Stimulated activated CD4-positive, alpha-beta T cell treated with anti-CD3 and anti-CD28 coated beads, Interleukin-1b, Interleukin-23, amount 100 ng/mL, for 24 hours (primary cell): ENCODE data around the gene LDHAL6B.

ENCODE experiments used
- DNase-seq, 4 experiments: peaks; one replicate each; pipeline ENCODE4 v3.0.0-alpha.2; 2020; ENCODE audit warnings: low read depth in 4 of 4, low spot score in 1 of 4

The LDHAL6B gene

DNA sequence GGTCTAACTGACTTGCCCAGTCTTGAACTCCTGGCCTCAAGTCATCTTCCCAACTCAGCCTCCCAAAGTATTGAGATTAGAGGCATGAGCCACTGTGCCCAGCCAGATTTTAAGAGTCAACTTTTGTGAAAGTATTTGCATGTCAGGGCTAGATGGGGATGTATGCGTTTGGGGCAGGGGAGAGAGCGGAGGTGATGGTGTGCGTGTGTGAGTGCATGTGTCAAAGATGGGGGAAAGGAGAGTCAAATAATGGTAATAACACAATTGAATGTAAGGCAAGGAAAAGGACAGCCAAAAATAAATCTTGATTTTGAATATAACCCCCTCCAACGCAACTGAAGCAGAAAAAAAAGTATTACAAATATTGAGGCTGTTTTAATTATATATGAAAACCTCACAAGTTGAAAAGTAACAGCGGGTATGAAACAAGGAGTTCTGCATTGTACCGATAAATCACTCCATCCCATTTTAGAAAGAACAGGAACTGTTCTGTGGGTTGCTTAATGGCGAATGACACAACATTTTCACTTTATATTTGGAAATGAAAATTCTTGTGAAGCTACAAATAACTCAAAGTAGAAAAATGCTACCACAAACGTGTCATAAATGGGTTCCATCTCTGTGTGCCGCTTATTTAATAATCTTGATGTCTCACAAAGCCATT is 29.9 kb upstream of the LDHAL6B start:
- no peak for DNase-seq

DNA sequence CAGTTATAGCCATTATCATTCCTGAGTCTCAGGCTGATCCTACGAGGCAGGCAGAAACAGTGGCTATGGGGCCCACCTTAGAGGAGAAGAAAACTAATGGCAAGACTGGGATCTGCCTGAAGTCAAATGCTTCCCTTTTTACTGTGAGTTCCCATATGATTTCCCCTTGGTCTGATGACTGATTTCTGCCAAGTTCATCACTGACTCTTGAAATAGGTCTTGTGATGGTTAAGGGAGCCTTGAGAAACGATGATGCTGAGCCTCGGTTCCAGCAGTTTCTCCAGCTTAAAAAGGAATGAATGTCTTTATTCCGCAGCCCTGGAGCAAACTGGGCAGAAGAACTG is 29.4 kb upstream of the LDHAL6B start:
- no peak for DNase-seq

DNA sequence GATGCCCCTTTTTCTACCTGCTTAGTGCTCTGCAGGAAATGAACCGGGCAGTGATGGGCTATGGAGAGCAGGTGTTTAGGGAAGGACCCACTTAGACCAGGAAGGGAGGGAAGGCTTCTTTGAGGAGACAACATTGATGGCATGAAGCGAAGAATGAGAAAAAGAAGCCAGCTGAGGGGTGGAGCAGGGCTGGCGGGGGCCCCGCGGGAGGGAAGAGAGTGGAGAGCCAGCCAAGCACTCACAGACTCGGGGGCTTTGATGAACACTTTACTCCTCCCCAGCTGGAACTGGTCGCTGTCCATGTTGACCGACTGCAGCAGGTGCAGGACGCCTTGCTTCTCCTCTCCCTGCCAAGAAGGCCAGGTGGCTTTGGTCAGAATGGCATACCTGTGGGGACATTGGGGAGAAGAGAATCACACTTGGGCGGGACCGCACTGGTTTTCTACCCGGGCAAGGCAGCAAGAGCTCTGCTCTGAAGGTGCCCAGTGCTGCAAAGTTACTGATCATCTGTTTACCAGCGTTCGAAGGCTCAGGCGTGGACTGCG is 28.4 kb upstream of the LDHAL6B start:
- DNase-seq = no peak

DNA sequence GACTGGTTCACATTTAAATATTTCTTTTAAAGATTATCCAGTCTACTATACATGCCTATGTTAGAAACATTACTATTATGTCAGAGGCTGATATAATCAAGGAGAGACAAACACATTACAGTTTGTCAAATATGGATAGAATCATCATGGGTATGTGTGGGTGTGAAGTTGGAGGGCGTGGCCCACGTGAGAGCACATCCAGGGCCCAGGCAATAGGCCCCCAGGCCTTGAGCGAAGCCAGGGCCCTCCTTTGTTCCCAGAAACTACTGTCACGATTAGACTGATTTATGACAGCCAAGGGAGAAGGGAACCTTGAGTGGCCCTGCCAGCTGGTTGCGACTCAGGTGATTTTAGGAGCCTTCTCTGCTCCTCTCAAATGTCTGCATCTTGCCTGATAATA is 26.9 kb upstream of the LDHAL6B start:
- no peak for DNase-seq

DNA sequence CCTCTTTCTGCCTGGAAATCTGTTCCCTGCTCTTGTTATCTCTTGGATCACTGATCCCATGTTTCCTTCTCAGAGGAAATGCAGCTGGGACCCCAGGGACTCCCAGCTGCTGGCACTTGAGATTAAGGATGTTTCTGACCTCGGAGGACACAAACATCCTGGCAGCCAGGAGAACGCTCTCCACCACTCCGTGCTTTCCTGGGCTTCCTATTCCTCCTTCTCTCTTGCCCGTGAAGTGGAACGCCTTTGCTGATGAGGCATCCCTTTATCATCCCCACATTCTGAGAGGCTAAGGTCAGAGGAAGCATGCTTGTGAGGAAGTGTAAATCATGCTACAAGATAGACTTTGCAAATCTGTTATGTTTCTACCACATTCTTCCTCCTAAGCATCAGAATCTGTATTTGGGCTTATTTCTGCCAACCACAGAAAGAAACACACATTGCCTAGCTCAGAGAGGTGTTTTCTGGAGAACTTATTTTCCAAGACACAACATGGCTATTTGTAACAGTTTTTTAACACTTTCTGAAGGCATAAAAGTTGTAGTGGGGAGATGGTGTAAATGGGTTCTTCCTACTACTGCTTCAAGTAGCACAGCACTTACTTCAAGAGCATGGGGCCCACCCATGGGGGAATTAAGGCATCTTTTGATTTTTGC is 25.6 kb upstream of the LDHAL6B start:
- no peak for DNase-seq

DNA sequence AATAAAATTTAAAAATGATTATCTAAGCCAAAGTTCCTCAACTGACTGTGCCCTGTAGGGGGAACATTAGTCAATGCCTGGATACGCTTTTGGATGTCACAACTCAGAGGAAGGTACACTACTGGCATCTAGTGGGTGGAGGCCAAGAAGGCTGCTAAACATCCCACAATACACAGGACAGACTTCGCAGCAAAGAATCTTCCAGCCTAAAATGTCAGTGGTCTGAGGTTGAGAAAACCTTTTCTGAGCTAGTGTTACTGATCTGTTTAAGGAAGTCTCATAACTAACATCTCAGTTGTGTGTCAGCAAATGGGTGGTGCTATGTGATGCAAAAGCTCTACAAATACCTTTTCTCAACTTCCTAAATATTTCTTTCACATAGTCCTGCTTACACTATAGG is 20.9 kb upstream of the LDHAL6B start:
- DNase-seq = no peak

DNA sequence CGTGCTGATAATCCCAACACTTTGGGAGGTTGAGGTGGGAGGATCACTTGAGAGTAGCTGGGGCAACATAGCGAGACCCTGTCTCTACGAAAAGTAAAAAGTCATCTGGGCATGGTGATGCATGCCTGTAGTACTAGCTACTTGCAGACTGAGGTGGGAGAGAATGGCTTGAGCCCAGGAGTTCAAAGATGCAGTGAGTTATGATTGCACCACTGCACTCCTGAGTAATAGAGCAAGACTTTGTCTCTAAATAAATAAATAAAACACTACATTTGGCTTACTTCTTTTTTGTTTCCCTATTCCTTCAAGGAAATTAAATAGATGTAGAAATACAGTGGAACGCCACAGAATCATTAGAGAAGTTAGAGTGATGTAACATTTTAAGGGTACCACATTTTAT is 20.1 kb upstream of the LDHAL6B start:
- DNase-seq = no peak

DNA sequence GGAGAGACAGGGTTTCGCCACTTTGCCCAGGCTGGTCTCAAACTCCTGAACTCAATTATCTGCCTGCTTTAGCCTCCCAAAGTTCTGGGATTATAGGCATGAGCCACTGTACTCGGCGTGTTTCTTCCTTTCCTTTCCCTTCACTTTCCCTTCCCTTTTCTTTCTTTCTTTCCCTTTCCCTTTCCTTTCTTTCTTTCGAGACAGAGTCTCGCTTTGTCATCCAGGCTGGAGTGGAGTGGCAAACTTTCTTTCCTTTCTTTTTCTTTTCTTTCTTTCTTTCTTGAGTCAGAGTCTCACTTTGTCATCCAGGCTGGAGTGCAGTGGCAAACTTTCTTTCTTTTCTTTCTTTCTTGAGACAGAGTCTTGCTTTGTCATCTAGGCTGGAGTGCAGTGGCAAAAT is 17.4 kb upstream of the LDHAL6B start:
- no peak for DNase-seq

DNA sequence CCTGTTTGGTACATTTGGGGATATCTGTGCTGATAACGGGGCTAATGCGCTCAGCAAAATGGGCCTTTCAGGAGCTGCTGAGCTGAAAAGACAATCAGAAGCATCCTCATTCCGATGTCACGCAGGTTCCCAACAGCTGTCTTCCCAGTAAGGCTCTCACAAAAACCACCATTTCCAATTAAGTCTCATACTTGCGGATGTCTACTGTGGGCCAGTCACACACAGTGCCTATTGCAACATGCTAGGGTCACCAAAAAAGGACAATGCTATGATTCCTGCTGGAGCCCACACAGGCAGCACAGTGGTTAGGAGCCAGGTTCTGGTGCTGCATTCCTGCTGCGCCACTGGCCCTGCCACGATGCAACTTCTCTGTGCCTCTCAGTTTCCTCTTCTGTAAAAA is 16.4 kb upstream of the LDHAL6B start:
- DNase-seq = no peak

DNA sequence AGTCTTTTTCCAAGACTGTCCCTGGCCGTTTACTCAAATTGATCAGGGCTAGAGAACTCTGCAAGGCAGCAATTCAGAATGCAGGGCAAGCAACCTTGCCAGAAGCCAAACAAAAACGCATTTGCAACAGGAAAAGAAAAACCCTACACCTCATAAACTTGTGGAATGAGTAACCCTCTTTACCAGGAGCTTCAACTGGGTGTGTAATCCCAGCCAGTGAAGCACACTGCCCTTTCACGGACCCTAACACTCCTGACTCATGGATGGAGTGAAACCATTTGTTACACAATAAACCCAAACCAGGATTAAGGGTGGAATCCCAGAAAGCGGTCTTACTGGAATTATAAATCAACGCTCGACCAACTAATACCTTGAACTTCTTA is 14.8 kb upstream of the LDHAL6B start:
- no peak for DNase-seq

DNA sequence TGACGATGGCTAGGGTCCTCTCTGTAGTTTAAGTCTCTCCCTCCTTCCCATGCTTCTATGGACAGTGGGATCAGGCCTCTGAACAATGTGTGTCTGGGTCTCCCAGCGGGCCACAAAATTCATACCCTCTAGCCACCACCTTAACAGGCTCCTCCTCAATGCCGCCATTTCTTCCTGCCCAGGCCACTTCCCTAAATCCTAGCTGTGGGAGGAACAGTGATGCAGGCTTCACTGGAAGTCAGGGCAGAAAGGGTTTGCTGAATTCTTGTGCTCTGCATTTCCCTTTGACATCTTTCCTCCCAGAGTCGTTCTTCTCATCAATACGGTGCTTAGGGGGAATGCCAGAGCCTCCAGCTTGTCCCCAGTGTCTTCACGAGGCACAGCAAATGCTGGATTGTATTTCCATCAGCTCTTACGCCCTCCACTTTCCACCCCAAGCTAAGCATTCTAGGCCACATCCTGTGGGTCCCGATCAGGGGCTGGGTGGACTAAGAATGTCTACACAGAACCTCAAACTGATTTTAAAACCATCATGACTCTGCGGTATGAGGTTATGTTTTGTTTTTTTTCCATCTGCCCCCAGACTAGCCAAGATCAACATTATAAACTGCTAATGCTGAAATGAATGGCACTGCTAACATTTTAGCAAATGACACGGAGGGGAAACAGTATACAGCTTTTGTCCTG is 11.9 kb upstream of the LDHAL6B start:
- DNase-seq = no peak

DNA sequence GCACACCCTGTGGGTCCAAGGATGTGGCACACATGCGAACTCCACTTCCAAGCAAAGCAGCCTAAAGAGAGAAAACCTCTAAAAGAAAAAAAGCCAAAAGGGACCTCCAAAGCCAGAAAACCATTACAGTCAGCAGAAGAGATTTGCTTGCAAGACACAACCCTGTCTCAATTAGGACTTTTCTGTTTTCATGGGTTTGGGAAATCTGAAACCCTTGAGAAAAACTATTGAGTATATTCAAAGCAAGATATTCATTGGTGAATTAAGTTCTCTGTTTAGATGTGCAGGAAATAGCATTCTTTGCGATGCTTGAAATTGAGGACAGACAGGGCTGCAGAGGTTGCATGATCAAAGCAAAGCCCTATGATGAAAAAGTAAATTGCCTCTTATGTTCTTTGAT is 10.2 kb upstream of the LDHAL6B start:
- DNase-seq = no peak

DNA sequence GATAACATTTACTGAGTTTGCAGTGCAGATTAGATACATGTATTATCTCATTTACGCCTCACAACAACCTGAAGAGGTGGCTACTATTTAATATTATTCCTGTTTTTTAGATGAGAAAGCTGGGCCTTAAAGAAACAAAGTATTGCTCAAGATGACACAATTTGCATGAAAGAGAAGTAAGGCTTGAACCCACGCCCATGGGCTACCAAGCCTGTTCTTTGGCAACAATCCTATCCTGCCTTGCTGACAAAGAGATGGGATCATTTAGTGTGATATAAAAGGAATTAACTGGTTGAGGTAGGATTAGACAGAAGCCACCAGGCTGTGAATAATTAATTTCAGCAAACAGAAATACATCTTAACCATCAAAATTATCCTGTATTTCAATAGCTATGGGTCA is 9.2 kb upstream of the LDHAL6B start:
- DNase-seq = no peak

DNA sequence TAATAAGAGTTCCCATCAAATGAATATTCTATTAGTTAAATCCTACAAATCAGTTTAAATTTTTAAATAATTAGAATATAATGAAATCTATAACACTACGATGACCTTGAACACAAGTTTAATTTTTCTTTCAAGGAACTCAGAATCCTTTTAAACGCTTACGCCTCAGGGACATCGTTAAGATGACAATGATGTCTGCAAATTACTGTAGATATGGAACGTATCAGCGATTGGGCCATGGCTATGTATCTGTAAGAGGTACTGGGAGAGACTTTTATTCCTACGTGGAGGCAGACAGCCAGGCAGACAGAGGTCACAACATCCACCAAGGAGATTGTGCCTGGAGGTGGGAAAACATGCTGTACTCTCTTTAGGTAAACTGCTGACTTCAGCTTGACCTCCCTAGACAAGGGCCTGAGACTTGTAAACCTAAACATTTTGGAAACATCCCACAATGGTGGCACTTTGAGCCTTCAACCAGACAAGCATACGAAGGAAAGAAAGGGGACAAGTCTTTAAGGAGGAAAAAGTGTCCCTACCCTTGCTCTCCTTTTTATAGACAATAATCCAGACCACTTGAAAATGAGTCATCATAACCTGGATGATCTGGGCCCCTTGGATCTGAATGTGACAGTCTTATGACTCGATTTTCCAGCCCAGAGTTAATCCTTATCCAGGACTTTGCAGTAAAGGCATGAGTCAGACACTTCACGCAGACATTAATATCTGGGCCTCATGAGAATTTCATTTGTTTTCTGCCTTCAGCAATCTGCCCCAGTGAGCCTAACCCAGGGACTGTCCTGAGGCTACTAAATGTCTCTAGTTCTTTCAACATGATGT is 6.8 kb upstream of the LDHAL6B start:
- DNase-seq = no peak

DNA sequence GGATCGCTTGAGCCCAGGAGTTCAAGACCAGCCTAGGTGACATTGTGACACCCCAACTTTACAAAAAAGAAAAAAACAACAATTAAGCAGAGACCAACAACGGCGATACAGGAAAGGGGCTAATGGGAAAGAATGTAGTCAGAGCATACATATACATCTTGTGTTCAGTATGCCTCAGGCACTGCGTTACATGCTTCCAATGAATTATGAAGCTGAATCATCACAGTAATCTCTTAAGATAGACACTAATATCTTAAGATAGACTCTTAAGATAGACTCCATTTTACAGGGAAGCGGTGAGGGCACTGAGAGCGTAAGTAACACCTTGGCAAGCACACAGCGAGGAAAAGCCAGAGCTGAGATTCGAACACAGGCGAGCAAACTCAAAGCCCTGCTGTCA is 6.1 kb upstream of the LDHAL6B start:
- DNase-seq = no peak

DNA sequence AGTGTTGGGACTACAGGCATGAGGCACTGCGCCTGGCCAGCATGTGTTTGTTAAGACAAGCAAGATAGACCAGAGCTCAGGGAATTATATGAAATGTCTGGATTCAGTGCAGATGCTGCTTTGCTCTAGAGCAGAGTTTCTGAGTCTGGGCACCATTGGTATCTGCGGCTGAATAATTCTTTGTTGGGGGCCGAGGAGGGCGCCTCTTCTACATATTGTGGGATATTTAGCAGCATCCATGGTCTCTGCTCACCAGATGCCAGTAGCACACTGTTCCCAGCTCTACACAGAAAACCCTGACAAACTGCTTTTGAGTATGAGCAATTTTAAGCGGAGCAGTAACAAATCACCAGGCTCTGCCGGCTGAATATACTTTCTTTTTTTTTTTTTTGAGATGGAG is 3.6 kb upstream of the LDHAL6B start:
- DNase-seq = no peak

DNA sequence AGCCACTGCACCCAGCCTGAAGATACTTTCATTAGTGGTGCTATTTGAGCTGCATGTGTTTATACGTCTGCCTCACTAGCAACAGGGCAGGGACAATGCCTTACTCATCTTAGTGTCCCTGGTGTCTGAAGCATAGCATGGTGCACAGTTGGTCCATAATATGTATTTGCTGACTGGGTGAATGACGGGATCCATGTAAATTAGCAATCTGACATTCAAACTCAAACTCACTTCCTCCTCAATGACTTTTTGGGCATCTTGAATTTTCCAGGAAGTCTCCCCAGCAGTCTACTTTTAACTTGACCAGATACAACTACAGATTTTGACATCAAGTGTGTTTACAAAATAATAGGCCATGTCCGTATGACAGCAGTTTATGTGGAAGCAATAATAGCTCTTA is 3.0 kb upstream of the LDHAL6B start:
- DNase-seq = no peak

DNA sequence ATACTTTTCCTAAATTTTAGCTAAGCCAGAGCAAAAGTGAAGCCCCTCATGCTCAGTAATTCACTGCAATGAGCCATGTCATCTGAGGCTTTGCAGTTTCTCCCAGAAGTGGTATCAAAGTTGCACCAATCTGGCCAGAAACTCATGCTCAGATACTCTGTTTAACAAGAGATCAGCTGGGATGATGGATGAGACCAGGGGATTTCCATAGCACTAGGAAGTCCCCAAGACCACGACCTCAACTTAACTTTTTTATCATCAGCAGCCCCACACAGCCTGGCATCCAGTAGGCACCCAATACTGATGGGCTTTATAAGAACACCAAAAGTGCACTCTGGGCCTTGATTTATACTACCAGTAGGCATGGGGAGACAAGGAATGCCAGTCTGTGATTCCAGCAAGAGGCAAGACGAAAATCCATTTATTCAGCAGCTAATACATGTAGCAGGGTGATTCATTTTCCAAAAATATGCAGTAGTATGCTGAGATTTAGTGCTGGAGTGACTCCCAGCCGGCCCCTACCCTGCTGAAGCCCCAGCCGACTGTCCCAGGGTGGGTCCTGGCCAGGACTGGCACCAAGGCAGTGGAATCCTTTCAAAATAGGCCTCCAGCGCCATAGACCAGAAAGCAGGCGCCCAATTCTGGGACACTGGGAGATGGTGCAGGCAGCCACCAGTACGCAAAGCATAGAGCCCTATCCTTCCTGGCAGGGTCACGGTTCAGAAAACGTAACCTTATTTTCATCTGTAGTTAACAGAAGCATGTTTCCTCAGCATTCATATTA is 612 bp upstream of the LDHAL6B start:
- DNase-seq = no peak

DNA sequence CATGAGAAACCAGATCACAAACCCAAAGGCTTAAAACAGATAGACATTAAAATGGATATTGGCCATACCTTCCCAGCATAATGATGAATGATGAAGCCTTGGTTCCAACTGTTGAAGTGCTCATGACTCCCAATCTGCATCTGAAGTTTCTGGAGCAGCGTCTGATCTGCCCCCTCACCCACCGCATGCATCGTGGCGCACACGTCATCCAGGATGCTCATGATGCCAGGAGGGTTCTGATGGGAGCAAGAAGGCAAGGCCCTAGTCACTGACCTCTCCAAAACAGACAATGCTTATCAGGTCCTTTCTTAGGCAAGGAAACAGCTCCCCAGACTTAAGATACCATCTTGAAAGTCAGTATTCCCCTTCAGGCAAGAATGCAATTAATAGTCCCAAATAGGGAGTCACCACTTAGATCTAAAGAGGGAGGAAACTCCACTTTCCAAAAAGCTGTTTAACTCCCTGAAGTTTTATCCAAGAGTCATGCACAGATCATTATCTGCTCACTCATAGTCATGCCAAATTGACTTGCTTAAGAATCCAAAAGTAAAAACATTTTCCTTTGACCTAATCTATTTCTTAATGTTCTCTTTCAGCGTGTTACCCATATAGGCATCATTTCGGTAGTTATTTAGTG is 2.1 kb downstream of the LDHAL6B start:
- no peak for DNase-seq

DNA sequence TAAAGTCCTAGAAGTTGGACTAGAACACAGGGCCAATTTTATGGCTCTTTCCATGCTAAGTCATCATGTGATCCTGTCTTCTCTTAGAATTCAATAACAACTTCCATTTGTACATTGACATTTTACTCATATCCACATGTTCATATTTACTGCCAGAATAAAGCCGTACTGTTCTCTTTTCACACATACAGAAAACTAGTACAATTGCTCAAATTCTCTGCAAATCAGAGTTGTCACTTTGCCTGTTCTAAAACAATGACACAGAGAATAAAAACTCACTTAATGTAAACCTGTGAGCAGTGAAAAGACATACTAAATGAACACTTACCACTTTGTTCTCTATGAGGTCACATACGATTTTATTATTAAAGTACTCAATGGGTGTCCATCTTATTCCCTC is 3.5 kb downstream of the LDHAL6B start:
- no peak for DNase-seq
